ENCODE results near the gene RPL10.

The RPL10 gene

GRCh38 chrX:154355094-154355775, 42.9 kb upstream of the RPL10 start:
- H3K27ac ChIP-seq (ENCODE audit: insufficient read depth in 1 of 2, low read depth in 1 of 2, low read length in 2 of 2, poor library complexity in 1 of 2, severe bottlenecking in 2 of 2): no peak overlapping the region
- POLR2A ChIA-PET: no interaction called here

DNA sequence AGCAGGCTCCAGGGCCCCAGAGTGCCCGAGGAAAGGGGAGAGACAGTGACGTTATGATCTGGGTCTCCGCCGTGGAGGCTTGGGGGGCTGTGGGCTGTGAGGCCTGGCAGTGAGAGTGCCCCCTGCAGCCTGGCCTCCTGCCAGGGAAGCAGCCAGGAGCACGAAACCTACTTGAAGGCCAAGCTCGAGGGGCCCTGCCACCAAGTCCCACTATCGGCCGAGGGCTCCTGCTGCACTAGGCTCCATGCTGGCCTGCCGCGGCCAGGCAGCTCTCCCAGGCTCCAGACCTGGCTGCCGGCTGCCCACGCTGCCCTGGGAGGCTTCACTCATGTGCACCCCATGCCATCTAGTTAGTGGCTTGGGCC, 42.4 kb upstream of the RPL10 start:
- ChIA-PET CTCF (interaction anchor here (1.8 kb wide), 1 partner anchor 18 kb away, joined by 4 read pairs; no protein-coding TSS in a partner anchor), POLR2A (no interaction called here)
- no peaks in the 10 kb centered on the region for H3K9me3 ChIP-seq (ENCODE audit: control extremely low read depth in 1 of 5, control insufficient read depth in 4 of 5, insufficient read depth in 2 of 5, low read depth in 1 of 5, low read length in 4 of 5)
- peaks cover 0 to 1% (median 0%) of the 10 kb centered on the region in 4 experiments for H3K4me1 ChIP-seq (ENCODE audit: control extremely low read depth in 1 of 4, control insufficient read depth in 4 of 4, insufficient read depth in 4 of 4, low read length in 3 of 4)
- 94% methylated on average over 12 of the region's 12 CpGs for WGBS (ENCODE audit: insufficient coverage)
- H3K27me3 ChIP-seq (replicated peaks in 2 of 5; ENCODE audit: control insufficient read depth in 4 of 5, insufficient read depth in 5 of 5, low read length in 4 of 5): peaks cover 0 to 1% (median 0%) of the 10 kb centered on the region in 5 experiments
- H3K36me3 ChIP-seq (ENCODE audit: control insufficient read depth in 4 of 4, insufficient read depth in 4 of 4, low read length in 3 of 4): peaks cover 6 to 93% (median 59%) of the 10 kb centered on the region in 4 experiments
- H3K4me3 ChIP-seq (ENCODE audit: control insufficient read depth in 1 of 7, extremely low read depth in 1 of 7, insufficient read depth in 4 of 7, low read depth in 2 of 7, low read length in 6 of 7): no peak overlapping the region
- H3K27ac ChIP-seq (ENCODE audit: insufficient read depth in 1 of 2, low read depth in 1 of 2, low read length in 2 of 2, poor library complexity in 1 of 2, severe bottlenecking in 2 of 2): no peak overlapping the region
- no peak for DNase-seq

More at GRCh38 chrX:154355094-154355775, 42.9 kb upstream of the RPL10 start:
- Histone ChIP-seq H3K9me3 (ENCODE audit: control extremely low read depth in 1 of 5, control insufficient read depth in 4 of 5, insufficient read depth in 2 of 5, low read depth in 1 of 5, low read length in 4 of 5) (no peaks in the 10 kb centered on the region), H3K4me1 (ENCODE audit: control extremely low read depth in 1 of 4, control insufficient read depth in 4 of 4, insufficient read depth in 4 of 4, low read length in 3 of 4) (peaks cover 0 to 1% (median 0%) of the 10 kb centered on the region in 4 experiments), H3K27me3 (replicated peaks in 2 of 5; ENCODE audit: control insufficient read depth in 4 of 5, insufficient read depth in 5 of 5, low read length in 4 of 5) (peaks cover 0 to 6% (median 0%) of the 10 kb centered on the region in 5 experiments), H3K36me3 (ENCODE audit: control insufficient read depth in 4 of 4, insufficient read depth in 4 of 4, low read length in 3 of 4) (peaks cover 6 to 97% (median 59%) of the 10 kb centered on the region in 4 experiments), H3K4me3 (ENCODE audit: control insufficient read depth in 1 of 7, extremely low read depth in 1 of 7, insufficient read depth in 4 of 7, low read depth in 2 of 7, low read length in 6 of 7) (no peak overlapping the region)
- CTCF ChIA-PET: interaction anchor here (1.8 kb wide), 1 partner anchor 18 kb away, joined by 4 read pairs; no protein-coding TSS in a partner anchor
- WGBS (ENCODE audit: insufficient coverage): 95% methylated on average over 30 of the region's 30 CpGs
- DNase-seq: no peak

DNA sequence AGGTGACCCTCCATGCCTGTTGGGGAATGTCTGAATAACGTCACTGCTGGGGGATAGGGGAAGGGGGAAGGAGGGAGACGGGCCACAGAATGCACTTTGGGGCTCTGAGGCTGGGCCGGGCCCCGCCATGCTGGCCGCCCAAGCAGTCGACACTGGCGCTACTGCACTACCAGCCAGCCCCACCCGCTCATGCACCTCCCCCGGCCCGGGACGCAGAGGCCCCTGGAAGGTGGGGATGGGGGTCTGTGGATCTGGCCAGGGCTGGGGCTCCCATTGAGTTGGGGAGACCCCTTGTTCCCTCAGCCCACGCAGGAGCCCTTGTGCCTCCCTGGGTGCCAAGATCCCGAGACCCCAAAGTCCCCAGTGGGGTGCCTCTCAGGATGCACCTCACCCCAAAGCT, 41.6 kb upstream of the RPL10 start:
- 89% methylated on average over 11 of the region's 13 CpGs for WGBS (ENCODE audit: insufficient coverage)
- Histone ChIP-seq H3K9me3 (ENCODE audit: control extremely low read depth in 1 of 5, control insufficient read depth in 4 of 5, insufficient read depth in 2 of 5, low read depth in 1 of 5, low read length in 4 of 5) (no peaks in the 10 kb centered on the region), H3K4me3 (ENCODE audit: control insufficient read depth in 1 of 7, extremely low read depth in 1 of 7, insufficient read depth in 4 of 7, low read depth in 2 of 7, low read length in 6 of 7) (no peak overlapping the region), H3K4me1 (ENCODE audit: control extremely low read depth in 1 of 4, control insufficient read depth in 4 of 4, insufficient read depth in 4 of 4, low read length in 3 of 4) (peaks cover 0 to 1% (median 0%) of the 10 kb centered on the region in 4 experiments), H3K27me3 (replicated peaks in 2 of 5; ENCODE audit: control insufficient read depth in 4 of 5, insufficient read depth in 5 of 5, low read length in 4 of 5) (no peaks in the 10 kb centered on the region), H3K36me3 (ENCODE audit: control insufficient read depth in 4 of 4, insufficient read depth in 4 of 4, low read length in 3 of 4) (peaks cover 6 to 90% (median 59%) of the 10 kb centered on the region in 4 experiments), H3K27ac (ENCODE audit: insufficient read depth in 1 of 2, low read depth in 1 of 2, low read length in 2 of 2, poor library complexity in 1 of 2, severe bottlenecking in 2 of 2) (no peak overlapping the region)
- DNase-seq: no peak
- POLR2A ChIA-PET: no interaction called here
- CTCF ChIA-PET: no interaction called here

DNA sequence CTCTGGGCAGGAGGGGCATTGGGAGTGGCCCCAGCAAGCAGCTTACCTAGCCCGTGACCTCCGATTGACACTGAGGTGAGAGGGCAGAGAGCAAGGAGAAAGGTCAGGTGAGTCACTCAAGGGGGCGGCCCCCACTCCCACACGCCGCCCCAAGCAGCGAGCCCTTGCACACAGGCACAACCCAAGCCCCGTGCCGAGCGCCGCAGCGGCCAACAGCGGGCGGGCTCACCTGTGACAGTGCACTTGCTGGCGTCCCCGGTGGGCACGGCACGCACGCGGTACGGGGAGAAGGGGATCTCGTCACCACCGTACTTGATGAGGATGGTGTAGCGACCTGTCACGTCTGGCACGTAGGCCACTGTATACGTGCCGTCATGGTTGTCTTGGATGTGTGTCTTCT, 41.0 kb upstream of the RPL10 start:
- POLR2A ChIA-PET: no interaction called here
- no peaks in the 10 kb centered on the region for H3K4me1 ChIP-seq (ENCODE audit: control extremely low read depth in 1 of 4, control insufficient read depth in 4 of 4, insufficient read depth in 4 of 4, low read length in 3 of 4)
- peaks cover 6 to 90% (median 62%) of the 10 kb centered on the region in 4 experiments for H3K36me3 ChIP-seq (ENCODE audit: control insufficient read depth in 4 of 4, insufficient read depth in 4 of 4, low read length in 3 of 4)
- DNase-seq: no peak
- 92% methylated on average over 23 of the region's 27 CpGs for WGBS (ENCODE audit: insufficient coverage)
- no peak overlapping the region for H3K4me3 ChIP-seq (ENCODE audit: control insufficient read depth in 1 of 7, extremely low read depth in 1 of 7, insufficient read depth in 4 of 7, low read depth in 2 of 7, low read length in 6 of 7)
- H3K27ac ChIP-seq (ENCODE audit: insufficient read depth in 1 of 2, low read depth in 1 of 2, low read length in 2 of 2, poor library complexity in 1 of 2, severe bottlenecking in 2 of 2): no peak overlapping the region
- CTCF ChIA-PET: no interaction called here
- no peaks in the 10 kb centered on the region for H3K27me3 ChIP-seq (replicated peaks in 2 of 5; ENCODE audit: control insufficient read depth in 4 of 5, insufficient read depth in 5 of 5, low read length in 4 of 5)
- H3K9me3 ChIP-seq (ENCODE audit: control extremely low read depth in 1 of 5, control insufficient read depth in 4 of 5, insufficient read depth in 2 of 5, low read depth in 1 of 5, low read length in 4 of 5): no peaks in the 10 kb centered on the region

DNA sequence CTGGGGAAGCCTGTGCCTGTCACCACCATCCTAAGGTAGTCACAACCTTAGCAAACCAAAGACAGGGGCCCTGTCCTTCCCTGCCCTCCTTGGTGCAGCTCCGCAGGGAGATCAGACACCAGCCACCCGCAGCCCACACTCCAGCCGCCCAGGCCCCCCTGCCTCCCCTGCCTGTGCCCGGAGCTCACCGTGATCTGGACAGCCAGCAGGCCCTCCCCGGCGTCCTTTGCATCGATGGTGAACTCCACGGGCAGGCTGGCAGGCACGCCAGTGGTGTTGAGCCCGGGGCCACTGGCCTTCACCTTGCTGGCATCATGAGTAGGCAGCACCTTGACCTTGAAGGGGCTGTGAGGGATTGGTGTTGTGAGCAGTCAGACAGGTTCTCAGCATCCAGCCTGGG, 40.2 kb upstream of the RPL10 start:
- Histone ChIP-seq H3K27ac (ENCODE audit: insufficient read depth in 1 of 2, low read depth in 1 of 2, low read length in 2 of 2, poor library complexity in 1 of 2, severe bottlenecking in 2 of 2) (no peak overlapping the region), H3K27me3 (replicated peaks in 2 of 5; ENCODE audit: control insufficient read depth in 4 of 5, insufficient read depth in 5 of 5, low read length in 4 of 5) (no peaks in the 10 kb centered on the region), H3K9me3 (ENCODE audit: control extremely low read depth in 1 of 5, control insufficient read depth in 4 of 5, insufficient read depth in 2 of 5, low read depth in 1 of 5, low read length in 4 of 5) (no peaks in the 10 kb centered on the region), H3K4me1 (ENCODE audit: control extremely low read depth in 1 of 4, control insufficient read depth in 4 of 4, insufficient read depth in 4 of 4, low read length in 3 of 4) (no peaks in the 10 kb centered on the region), H3K36me3 (ENCODE audit: control insufficient read depth in 4 of 4, insufficient read depth in 4 of 4, low read length in 3 of 4) (peaks cover 6 to 89% (median 62%) of the 10 kb centered on the region in 4 experiments), H3K4me3 (ENCODE audit: control insufficient read depth in 1 of 7, extremely low read depth in 1 of 7, insufficient read depth in 4 of 7, low read depth in 2 of 7, low read length in 6 of 7) (no peak overlapping the region)
- WGBS (ENCODE audit: insufficient coverage): 87% methylated on average over 11 of the region's 11 CpGs
- no peak for DNase-seq
- CTCF ChIA-PET: no interaction called here
- POLR2A ChIA-PET: no interaction called here

DNA sequence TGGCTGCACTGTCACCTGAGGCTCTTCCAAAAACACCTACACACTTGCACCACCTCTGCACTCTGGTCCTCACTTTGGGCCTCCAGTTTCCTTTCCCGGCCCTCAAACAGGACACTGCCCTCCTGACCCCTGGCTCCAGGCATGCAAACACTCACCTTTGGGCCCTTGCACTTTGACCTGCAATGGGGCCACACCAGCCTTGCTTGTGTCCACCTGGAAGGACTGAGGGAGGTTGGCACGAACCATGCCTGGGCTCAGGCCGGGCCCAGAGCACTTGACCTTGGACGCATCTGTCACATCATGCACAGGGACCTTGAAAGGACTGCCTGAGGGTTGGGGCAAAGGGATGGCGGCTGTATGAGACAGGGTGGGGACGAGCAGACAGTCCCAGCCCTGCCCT, 39.3 kb upstream of the RPL10 start:
- 83% methylated on average over 6 of the region's 6 CpGs for WGBS (ENCODE audit: insufficient coverage)
- H3K36me3 ChIP-seq (ENCODE audit: control insufficient read depth in 4 of 4, insufficient read depth in 4 of 4, low read length in 3 of 4): peaks cover 6 to 85% (median 56%) of the 10 kb centered on the region in 4 experiments
- H3K4me1 ChIP-seq (ENCODE audit: control extremely low read depth in 1 of 4, control insufficient read depth in 4 of 4, insufficient read depth in 4 of 4, low read length in 3 of 4): no peaks in the 10 kb centered on the region

DNA sequence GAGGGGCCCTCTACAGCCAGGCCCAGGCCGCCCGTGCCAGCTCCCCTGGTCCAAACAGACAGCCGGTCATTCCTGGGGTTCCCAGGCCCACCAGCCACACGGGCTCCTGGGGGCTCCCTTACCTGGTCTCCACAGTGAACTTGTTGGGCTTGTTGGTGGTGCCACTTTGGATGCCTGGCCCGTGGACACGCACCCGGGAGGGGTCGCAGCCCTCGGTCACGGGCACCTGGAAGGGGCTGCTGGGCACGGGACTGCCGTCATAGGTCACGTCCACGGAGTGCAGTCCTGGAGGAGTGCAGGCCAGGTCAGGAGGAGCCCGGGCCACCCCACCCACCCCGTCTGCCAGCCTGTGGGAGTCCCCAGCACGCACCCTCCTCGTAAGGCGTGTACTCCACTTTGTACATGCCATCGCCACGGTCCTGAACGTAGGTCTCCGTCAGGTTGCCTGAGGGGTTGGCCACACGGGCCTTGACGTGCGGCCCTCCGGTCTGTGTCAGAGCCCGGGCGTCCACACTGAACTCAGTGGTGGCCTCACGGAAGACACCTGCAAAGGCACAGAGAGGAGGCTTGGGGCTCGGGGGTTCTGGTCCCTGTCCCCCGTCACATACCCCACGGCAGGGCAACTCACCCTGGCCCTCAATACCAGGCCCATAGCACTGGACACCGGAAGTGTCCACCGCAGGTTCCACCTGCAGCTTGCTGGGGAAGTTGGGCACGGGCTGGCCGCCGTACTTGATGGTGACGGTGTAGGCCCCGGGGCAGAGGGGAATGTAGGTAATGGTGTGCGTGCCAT, 38.6 kb upstream of the RPL10 start:
- Histone ChIP-seq H3K4me1 (ENCODE audit: control extremely low read depth in 1 of 4, control insufficient read depth in 4 of 4, insufficient read depth in 4 of 4, low read length in 3 of 4) (no peaks in the 10 kb centered on the region), H3K4me3 (ENCODE audit: control insufficient read depth in 1 of 7, extremely low read depth in 1 of 7, insufficient read depth in 4 of 7, low read depth in 2 of 7, low read length in 6 of 7) (no peak overlapping the region), H3K27ac (ENCODE audit: insufficient read depth in 1 of 2, low read depth in 1 of 2, low read length in 2 of 2, poor library complexity in 1 of 2, severe bottlenecking in 2 of 2) (no peak overlapping the region), H3K36me3 (ENCODE audit: control insufficient read depth in 4 of 4, insufficient read depth in 4 of 4, low read length in 3 of 4) (peaks cover 3 to 84% (median 56%) of the 10 kb centered on the region in 4 experiments), H3K9me3 (ENCODE audit: control extremely low read depth in 1 of 5, control insufficient read depth in 4 of 5, insufficient read depth in 2 of 5, low read depth in 1 of 5, low read length in 4 of 5) (no peaks in the 10 kb centered on the region), H3K27me3 (replicated peaks in 2 of 5; ENCODE audit: control insufficient read depth in 4 of 5, insufficient read depth in 5 of 5, low read length in 4 of 5) (no peaks in the 10 kb centered on the region)
- CTCF ChIA-PET: no interaction called here
- DNase-seq: no peak
- POLR2A ChIA-PET: no interaction called here
- 95% methylated on average over 35 of the region's 41 CpGs for WGBS (ENCODE audit: insufficient coverage)

More for the DNA sequence above, 39.3 kb upstream of the RPL10 start:
- DNase-seq: no peak
- Histone ChIP-seq H3K27me3 (replicated peaks in 2 of 5; ENCODE audit: control insufficient read depth in 4 of 5, insufficient read depth in 5 of 5, low read length in 4 of 5) (no peaks in the 10 kb centered on the region), H3K9me3 (ENCODE audit: control extremely low read depth in 1 of 5, control insufficient read depth in 4 of 5, insufficient read depth in 2 of 5, low read depth in 1 of 5, low read length in 4 of 5) (no peaks in the 10 kb centered on the region), H3K27ac (ENCODE audit: insufficient read depth in 1 of 2, low read depth in 1 of 2, low read length in 2 of 2, poor library complexity in 1 of 2, severe bottlenecking in 2 of 2) (no peak overlapping the region), H3K4me3 (ENCODE audit: control insufficient read depth in 1 of 7, extremely low read depth in 1 of 7, insufficient read depth in 4 of 7, low read depth in 2 of 7, low read length in 6 of 7) (no peak overlapping the region)
- ChIA-PET POLR2A (no interaction called here), CTCF (no interaction called here)
